ENCODE results near the gene CNTN5. TPM values are rescaled to one million over a fixed set of nuclear protein-coding genes. Genes with fewer than 3 reads are reported as not detected.
"Not testable (repeated sequence)": the region's sequence is repeated elsewhere in the genome, so short reads cannot be mapped to it uniquely, and the experiment has no call there.

CNTN5 gene
- total RNA-seq, 1 donor from 2014 or later: 0.36 TPM

GRCh38 chr11:99079576-99079975, 58.8 kb downstream of the CNTN5 start:
- intact Hi-C loops (cut with micrococcal nuclease): no loop called here
- no peaks in the 10 kb centered on the region for H3K27me3 ChIP-seq (ENCODE audit: low read depth)
- H3K27ac ChIP-seq (replicated peaks): no peak overlapping the region
- no peak for TF ChIP-seq CTCF (IDR thresholded peaks at IDR 0.05; ENCODE audit: borderline replicate concordance)
- no peaks in the 10 kb centered on the region for H3K36me3 ChIP-seq
- DNase-seq: no peak
- H3K4me1 ChIP-seq: no peaks in the 10 kb centered on the region
- H3K9me3 ChIP-seq (replicated peaks): no peaks in the 10 kb centered on the region
- H3K4me3 ChIP-seq: no peak overlapping the region

- no peak overlapping the region for H3K4me3 ChIP-seq
- no peaks in the 10 kb centered on the region for H3K27me3 ChIP-seq (ENCODE audit: low read depth)
Measured at GRCh38 chr11:99080154-99080553, 59.4 kb downstream of the CNTN5 start.

GRCh38 chr11:99098258-99098657, 77.5 kb downstream of the CNTN5 start:
- DNase-seq: no peak
- no peak for TF ChIP-seq CTCF (IDR thresholded peaks at IDR 0.05; ENCODE audit: borderline replicate concordance)
- intact Hi-C loops (cut with micrococcal nuclease): no loop called here
- Histone ChIP-seq H3K27me3 (ENCODE audit: low read depth) (no peaks in the 10 kb centered on the region), H3K27ac (replicated peaks) (no peak overlapping the region), H3K4me1 (no peaks in the 10 kb centered on the region), H3K9me3 (replicated peaks) (no peaks in the 10 kb centered on the region), H3K36me3 (no peaks in the 10 kb centered on the region), H3K4me3 (no peak overlapping the region)

More at GRCh38 chr11:99080154-99080553, 59.4 kb downstream of the CNTN5 start:
- Histone ChIP-seq H3K36me3 (no peaks in the 10 kb centered on the region), H3K27ac (replicated peaks) (no peak overlapping the region), H3K4me1 (no peaks in the 10 kb centered on the region), H3K9me3 (replicated peaks) (no peaks in the 10 kb centered on the region)
- intact Hi-C loops (cut with micrococcal nuclease): no loop called here
- TF ChIP-seq CTCF (IDR thresholded peaks at IDR 0.05; ENCODE audit: borderline replicate concordance): no peak
- DNase-seq: no peak

- Histone ChIP-seq H3K27ac (replicated peaks) (no peak overlapping the region), H3K4me3 (no peak overlapping the region), H3K36me3 (no peaks in the 10 kb centered on the region), H3K27me3 (ENCODE audit: low read depth) (no peaks in the 10 kb centered on the region), H3K4me1 (no peaks in the 10 kb centered on the region), H3K9me3 (replicated peaks) (no peaks in the 10 kb centered on the region)
- TF ChIP-seq CTCF (IDR thresholded peaks at IDR 0.05; ENCODE audit: borderline replicate concordance): no peak
- intact Hi-C loops (cut with micrococcal nuclease): no loop called here
- DNase-seq: no peak
Measured at GRCh38 chr11:99098751-99099150, 78.0 kb downstream of the CNTN5 start.

GRCh38 chr11:99117603-99118002, 96.9 kb downstream of the CNTN5 start:
- no peaks in the 10 kb centered on the region for H3K4me1 ChIP-seq
- intact Hi-C loops (cut with micrococcal nuclease): no loop called here
- no peaks in the 10 kb centered on the region for H3K27me3 ChIP-seq (ENCODE audit: low read depth)
- no peak overlapping the region for H3K27ac ChIP-seq (replicated peaks)
- TF ChIP-seq CTCF (IDR thresholded peaks at IDR 0.05; ENCODE audit: borderline replicate concordance): no peak
- peaks cover 6% of the 10 kb centered on the region for H3K9me3 ChIP-seq (replicated peaks)
- no peaks in the 10 kb centered on the region for H3K36me3 ChIP-seq
- H3K4me3 ChIP-seq: no peak overlapping the region
- no peak for DNase-seq

- H3K9me3 ChIP-seq (replicated peaks): peaks cover 21% of the 10 kb centered on the region
- H3K36me3 ChIP-seq; H3K27ac ChIP-seq (replicated peaks); H3K4me1 ChIP-seq; intact Hi-C loops (cut with micrococcal nuclease); H3K27me3 ChIP-seq (ENCODE audit: low read depth); DNase-seq; H3K4me3 ChIP-seq: not testable (repeated sequence)
Measured at GRCh38 chr11:99133862-99134261, 113.1 kb downstream of the CNTN5 start.
